GM18511 (cell line): ENCODE measurements around the gene GSTA4.
"Not testable (repeated sequence)": the region's sequence is repeated elsewhere in the genome, so short reads cannot be mapped to it uniquely, and the experiment has no call there.

ENCODE experiments used
- ATAC-seq: cut with Tn5 transposase; IDR thresholded peaks from one replicate; pipeline ENCODE4 v1.9.1; 2021; ENCODE audit warnings: mild to moderate bottlenecking, moderate library complexity; ENCODE audit not compliant: unreplicated experiment

The GSTA4 gene

DNA sequence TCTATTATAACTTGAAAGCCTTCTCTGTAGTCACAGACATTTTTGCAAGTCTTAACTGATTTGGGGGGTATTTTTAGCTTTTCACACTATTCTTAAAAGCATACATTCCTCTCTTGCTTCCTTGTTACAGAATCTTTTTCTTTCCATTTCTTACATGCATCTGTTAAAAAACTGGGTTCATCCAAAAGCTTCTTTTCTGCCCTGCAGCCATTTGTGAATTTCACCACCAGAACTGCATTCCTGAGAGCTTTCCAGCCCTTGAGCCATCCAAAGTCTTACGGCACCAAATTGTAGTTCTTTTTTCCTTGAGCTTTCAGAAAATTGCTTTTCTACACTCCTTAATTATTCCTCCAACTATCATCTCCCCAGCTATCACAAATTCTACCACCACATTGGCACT lies 19.7 kb upstream of the GSTA4 start:
- ATAC-seq, result no peak

DNA sequence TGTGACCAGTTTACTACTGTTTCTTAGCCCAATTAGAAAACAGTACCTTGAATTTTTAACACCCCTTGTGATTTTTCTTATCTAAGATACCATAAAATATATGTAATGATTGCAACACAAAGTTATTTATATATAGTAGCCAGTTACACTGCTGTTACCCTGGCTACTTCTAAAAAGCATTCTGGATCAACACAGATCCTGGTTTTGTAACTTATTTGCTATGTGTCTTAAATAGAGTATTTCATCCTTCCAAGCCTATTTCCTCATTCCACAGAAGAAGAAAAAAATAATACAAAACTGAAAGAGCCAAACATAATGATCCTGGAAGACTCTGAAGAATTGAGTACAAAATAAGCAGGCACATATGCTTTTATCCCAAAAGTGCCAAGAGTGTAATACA lies 19.0 kb upstream of the GSTA4 start:
- ATAC-seq, result no peak

DNA sequence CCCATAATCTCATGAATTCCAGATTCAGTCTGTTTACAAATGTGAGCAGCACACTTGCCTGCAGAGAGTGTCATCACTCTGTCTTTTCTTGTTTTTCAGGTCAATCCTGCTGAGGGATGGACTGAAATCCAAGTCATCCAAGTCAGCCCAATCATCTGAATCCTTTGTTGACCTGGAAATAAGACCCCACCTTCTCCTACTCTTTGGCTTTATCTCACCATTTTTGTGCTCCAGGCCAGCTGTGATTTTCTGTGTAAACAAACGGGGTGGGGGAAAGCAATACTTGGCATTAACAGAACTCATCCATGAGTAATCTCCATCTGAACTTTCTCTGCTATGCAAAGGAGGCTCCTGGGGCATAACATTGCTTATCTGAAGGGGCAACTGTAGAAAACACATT lies 16.9 kb upstream of the GSTA4 start:
- ATAC-seq, result no peak

DNA sequence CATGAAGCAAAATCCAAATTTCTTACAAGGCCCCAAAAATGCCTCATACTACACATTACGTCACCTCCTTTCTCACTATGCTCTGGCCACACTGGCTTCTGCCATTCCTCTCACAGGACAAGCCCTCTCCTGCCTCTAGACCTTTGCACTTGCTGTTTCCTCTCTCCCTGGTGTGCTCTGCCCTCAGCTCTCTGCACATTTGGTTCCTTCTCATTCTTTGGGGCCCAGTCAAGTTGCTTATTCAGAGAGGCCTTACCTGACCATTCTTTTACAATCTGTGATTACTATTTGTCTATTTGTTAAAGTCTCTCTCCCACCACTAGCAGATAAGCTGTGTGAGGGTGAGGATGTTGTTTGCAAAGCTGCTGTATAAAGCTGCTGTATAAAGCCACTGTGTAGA lies 15.4 kb upstream of the GSTA4 start:
- ATAC-seq, result no peak

DNA sequence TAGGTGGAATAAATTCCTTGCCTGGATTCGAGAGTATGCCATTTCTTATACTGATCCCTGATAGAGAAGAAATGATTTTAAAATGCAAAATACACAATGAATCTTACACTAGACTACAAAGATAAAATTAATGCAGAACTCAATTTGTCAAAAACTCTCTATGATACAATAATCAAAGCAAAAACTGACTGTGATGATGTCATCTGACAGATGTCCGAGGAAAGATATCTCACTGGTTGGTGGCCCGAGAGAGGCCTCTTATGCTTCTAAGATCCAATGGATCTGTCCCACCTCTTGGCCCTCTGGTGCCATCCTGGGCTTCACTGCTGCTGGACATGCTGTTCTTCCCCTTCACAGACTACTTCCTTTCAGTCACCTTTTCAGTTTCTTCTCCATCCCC lies 14.4 kb upstream of the GSTA4 start:
- ATAC-seq, result no peak

DNA sequence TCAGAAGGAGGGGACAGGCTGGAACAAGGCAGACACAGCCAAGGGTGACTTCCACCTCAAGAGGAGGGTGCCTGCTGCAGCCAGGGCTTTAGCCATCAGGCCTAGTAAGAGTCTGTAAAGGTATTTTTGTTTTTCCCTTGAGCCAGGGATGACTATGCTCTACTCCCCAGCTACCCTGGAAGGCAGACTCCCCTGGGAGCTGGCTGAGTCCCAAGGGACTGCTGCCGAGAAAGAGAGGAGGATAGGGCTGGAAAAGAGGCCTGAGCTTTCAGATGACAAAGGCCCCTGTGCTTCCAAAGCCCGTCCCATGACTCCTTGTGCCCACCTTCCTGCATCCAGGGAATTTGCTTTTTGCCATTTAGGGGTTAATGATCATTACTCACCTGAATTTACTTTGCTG lies 14.0 kb upstream of the GSTA4 start:
- ATAC-seq, result no peak

DNA sequence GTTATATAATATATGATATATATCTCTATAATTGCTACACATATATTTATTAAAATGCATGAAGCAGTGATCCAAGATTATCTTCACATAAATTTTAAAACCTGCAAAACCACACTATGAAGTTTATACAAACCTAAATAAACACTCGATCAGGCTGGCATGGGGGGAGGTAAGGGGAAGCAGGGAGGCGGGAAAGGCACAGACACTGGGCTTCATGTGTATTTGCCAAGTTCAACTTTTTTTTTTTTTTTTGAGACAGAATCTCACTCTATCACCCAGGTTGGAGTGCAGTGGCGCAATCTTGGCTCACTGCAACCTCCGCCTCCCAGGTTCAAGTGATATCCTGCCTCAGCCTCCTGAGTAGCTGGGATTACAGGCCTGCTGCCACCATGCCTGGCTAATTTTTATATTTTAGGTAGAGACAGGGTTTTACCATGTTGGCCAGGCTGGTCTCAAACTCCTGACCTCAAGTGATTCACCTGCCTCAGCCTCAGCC lies 13.2 kb upstream of the GSTA4 start:
- not testable (repeated sequence) for ATAC-seq

DNA sequence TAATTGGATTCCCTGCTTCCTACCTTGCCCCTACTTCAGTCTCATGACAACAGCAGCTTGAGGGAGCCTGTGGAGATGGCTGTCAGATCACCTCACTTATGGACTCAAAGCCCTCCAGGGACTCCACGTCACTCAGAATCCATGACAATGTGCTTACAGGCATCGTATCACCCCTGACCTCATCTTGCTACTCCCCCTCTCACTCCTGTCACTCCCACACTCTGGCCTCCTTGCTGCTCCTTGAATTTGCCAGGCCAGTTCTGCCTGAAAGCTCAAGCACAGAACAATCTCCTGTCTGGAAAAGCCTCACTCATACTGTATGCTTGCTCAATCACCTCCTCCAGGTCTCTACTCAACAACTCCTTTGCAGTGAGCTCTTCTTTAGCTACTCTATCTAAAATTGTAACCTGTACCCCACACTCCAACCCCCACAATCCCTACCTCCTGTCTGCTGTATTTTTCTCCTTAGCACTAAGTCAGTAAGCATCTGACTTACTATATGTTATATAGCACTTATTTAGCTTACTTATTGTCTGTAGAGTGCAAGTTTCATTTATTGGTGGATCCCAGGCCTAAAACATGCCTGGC lies 10.7 kb upstream of the GSTA4 start:
- ATAC-seq, result no peak

DNA sequence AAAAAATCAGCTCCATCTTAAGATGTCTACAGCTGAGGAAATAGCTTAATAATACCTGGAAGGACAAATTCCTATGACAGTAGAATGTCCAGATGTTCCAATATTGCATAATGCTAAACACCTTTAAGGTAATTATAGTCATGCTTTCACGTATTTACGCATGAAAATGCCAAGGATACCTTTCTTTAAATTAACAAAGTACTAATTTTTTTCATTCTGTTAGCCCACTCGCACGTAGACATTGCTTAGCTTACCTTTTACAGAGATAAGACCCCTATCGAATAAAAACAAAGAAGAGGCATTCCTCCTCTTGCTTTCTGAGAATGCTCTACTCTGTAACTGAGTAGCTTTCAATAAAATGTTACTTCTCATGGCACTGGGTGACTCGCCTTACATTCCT lies 4.4 kb upstream of the GSTA4 start:
- ATAC-seq, result no peak

DNA sequence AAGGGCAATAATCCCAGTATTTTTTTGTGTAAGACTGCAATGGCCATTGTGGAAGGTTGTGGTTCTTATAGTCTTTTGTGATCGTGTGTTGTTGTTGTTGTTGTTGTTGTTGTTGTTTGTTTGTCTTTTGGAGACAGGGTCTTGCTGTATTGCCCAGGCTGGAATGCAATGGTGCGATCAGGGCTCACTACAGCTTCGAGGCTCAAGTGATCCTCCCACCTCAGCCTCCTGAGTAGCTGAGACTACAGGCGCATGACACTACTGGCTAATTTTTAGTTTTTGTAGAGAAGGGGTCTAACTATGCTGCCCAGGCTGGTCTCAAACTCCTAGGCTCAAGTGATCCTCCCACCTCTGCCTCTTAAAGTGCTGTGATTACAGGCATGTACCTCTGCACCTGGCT lies 3.5 kb upstream of the GSTA4 start:
- no peak for ATAC-seq

DNA sequence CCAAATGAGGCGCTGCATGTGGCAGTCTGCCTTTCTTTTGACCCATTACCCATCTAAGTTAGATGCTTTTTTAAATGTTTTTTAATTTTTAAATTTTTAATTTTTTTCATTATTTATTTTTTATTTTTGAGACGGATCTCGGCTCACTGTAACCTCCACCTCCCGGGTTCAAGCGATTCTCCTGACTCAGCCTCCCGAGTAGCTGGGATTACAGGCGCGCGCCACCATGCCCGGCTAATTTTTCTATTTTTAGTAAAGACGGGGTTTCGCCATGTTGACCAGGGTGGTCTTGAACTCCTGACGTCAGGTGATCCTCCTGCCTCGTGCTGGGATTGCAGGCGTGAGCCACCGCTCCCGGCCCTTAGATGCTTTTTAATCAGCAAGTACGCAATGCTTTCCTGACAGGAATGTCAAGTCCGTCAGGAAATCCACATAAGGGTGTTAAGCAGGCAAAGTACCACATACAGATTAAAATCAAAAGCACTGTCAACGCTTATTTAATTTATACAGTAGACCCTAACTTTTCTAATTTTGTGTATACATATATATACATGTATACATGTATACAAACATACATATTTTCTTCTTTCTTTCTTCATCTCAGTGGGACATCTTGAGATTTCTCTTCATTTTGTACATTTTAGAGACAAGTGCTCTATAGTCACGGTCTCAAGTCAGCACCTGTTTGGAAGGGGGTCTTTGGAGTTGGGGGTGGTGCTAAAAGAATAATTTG lies 995 bp upstream of the GSTA4 start:
- peak; percentile 0 for ATAC-seq

DNA sequence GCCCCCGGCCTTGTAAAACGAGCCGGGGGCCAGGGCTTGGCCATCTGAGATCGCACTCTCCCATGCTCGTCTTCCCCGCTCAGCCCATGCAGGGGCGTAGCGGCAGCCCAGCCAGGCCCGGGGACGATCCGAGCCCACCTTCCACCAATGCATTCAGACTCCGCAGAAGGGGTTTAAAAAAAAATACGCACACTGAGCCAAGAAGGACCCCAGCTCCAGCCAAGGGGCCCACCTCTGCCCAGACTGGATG lies 320 bp downstream of the GSTA4 start:
- ATAC-seq, result peak; percentile 38

DNA sequence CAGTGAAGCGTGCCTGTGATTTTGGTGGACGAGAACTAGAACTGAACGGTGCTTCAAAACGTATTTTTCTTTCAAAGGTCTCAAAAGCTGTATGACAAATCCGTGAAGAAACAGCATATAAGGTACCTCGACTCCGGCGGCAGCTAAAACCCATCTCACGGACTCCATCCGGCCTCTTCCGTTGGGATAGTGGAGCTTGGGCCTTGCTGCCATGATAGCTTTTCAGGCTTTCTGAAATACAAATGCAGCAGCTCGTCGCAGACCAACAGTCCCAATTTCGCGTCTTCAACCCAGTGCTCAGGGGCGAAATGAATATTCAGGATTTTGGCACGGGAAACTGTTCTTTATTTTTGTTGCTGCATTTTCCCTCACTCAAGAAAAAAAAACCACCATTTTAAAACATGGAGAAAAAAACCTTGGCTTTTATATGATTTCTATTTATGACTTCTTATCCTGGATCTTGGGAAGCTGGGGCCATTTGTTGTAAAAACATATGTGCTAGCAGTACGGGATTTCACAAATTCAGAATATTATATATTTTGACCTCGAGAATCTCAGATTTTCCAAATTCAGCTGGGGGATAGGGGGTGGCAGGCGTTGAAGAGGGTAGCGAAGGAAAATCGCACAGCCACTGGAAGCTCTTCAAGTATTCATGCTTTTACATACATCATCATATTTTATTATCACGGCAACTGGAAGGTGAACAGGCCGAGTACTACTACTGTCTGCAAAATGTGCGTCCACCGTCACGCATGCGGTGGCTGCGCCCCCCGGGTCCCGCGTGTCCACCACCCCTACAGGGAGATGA lies 849 bp downstream of the GSTA4 start:
- ATAC-seq, result no peak

DNA sequence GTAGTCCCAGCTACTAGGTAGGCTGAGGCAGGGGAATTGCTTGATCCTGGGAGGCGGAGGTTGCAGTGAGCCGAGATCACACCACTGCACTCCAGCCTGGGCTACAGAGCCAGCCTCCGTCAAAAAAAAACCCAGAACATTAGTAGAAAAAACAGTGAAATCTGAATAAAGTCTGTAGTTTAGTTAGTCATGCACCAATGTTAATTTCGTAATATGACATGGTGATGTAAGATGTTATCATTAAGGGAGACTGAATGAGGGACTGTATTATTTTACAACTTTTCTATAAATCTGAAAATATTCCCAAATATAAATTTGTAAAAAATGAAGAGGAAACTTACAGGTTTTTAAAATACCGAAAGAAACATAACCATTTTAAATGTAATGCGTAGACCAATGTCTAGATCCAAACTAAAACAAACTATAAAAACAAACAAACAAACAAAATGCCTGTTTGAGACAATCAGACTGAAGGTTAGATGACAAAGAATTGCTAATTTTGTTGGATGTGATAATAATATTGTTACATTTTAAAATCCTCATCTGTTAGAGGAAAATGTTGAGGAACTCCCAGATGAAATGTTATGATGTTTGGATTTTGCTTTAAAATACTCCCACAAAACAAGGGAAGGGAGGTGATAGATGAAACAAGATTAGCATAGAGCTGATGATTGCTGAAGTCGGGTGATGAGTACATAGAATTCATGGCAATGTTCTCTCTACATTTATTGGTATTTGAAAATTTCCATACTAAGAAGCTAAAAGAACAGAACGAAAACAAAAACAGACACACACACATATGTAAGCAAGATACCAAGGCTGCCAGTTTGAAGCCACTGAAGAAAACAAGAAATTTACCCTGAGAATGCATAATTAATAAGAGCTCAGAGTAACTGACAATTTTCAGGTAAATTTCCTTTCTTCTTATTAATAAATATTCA lies 1.8 kb downstream of the GSTA4 start:
- no peak for ATAC-seq

DNA sequence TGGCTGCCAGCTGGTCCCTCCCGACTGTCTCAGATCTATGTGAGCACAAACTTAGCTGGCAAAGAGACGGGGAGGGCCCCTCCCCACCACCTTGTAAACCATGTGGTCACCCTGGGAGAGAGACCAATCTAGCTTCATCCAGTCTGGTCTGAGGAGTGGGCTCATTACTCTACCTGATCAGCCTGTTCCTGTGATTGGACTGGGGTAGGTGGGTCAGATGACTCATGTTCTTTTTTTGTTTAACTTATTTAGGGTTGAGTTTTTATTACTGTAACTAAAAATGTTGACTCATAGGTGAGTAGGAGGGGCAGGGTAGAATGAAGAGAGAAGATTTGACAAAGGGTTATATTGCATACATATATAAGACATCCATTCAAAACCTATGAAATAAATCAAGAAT lies 4.7 kb downstream of the GSTA4 start:
- no peak for ATAC-seq

DNA sequence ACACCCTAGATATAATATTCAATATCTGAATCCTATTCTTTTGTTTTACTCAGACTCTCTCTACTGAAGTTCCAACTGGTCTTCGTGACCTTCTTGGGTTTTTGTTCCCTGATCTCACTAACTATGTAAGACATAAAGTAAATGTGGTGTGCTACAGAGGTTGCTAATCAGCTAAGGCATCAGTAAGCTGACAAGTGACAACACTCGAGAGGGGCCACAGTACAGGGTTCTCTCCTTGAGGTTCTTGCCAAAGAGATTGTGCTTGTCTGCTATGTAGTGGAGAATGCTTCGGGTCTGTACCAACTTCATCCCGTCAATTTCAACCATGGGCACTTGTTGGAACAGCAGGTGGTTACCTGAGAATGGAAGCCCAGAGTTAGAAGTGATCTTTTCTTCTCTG lies 9.9 kb downstream of the GSTA4 start:
- no peak for ATAC-seq

DNA sequence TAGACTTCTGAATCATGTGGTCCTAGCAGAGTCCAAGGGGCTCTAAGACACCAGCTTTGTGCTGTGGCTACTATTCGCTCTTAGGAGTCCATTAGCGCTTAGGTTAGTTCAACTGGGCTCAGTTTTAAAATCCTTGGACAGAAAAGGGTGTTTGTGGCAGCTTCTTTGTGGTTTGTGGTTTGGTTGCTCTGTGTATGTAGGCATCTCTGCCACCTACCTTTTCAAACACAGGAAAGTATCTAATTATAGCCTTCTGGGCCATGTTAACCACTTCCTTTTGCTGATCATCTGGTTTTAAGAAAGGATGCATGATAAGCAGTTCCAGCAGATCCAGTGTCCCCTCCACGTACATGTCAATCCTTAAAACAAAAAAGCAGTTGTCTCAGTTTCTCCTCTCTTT lies 10.8 kb downstream of the GSTA4 start:
- peak; percentile 89 for ATAC-seq

DNA sequence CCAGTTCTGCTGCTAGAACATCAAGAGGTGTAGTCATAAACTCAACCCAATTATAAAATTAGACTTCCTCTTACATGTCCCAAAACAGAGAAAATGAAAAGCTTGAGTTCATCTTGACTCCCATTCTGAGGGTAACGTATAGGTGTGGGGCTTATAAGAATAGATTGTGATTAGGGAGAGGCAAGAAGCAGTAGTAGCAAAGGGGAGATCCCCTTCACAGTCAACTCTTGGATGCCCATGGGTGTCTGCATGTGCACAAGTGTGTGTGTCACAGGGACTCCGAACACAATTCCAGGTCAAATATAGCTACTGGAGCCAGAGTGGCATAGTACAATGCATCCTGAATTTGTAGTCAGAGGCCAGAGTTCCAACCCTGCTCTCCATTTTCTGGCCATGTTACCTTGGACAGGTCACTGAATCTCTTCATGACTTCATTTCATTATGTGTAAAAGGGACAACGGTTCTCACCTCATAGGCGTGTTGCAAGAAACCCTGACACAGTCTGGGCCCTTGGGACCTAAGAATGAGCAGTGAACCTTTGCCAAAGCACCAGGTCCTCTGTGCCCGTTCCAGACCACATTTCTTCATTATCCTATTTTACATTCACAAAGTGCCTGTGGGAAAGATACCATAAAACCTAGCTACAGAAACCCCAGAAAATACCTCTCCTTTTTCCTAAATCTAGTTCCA lies 11.8 kb downstream of the GSTA4 start:
- ATAC-seq, result no peak

DNA sequence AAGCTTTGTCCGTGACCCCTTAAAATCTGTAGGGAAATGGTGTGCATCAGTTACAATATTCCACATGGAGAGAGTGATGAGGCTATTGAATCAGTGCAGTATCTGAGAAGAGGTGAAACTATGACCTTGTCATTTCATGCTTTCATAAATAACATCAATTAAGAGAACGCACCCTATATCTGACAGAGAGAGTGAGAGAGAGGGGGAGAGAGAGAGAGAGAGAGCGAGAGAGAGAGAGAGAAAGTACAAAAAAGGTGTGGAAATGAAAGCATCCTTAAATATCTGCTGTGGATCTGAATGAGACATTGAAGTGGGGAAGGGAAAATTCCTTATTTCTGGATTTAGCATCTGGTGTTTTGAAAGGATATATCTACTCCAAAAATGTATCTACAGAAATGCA lies 12.4 kb downstream of the GSTA4 start:
- ATAC-seq, result no peak

DNA sequence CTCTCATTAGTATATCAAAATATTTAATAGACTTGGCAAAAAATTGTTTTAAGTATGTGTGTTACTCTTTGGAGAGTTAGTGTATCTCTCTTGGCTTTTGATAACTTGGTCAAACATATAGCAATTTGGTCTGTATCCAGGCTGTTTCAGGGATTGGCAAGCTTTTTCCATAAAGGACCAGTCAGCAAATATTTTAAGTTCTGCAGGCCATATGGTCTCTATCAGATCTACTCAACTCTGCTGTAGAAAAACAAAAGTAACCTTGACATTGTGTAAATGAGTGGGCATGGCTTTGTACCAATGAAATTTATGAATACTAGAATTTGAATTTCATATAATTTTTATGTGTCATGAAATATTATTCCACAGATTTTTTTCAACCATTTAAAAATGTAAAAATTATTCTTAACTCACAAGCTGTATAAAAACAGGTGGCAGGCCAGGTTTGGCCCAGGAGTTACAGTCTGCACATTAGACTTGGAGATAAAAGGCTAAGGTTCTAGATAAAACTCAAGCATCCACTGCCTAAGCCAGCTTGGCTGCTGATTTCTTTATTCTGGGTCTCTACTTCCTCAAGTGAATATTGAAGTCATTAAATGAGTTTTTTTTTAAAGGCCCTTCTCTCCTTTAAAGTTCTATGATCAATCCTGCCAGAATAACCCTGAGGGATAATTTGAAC lies 13.7 kb downstream of the GSTA4 start:
- no peak for ATAC-seq
